ENCODE measurements around the gene RGS7BP.

DNA sequence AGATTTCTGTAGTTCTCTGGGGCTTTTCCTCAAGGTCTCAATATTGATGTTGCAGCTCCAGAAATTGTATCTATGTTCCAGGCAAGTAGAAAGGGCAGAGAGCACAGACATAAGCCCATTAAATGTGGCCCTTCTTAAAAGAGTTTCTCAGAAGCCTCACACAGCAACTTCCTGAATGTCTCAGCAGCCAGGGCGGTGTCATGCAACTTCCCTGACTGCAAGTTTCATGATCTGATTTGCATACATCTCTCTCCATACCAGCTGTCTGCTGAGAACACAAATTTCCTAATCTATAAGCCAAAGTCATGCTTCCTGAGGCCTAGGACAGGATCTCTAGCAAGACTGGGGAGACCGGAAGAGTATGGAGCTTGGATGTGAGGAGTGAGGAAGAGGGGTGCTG, 13.0 kb downstream of the RGS7BP start:
- TF ChIP-seq, protein P1, sequence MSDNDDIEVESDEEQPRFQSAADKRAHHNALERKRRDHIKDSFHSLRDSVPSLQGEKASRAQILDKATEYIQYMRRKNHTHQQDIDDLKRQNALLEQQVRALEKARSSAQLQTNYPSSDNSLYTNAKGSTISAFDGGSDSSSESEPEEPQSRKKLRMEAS (IDR thresholded peaks at IDR 0.05), result no peak
- TF ChIP-seq EP300 (IDR thresholded peaks at IDR 0.05; ENCODE audit: borderline replicate concordance) (no peak), TAF1 (IDR thresholded peaks at IDR 0.05; ENCODE audit: low read depth) (no peak), FOXM1 (IDR thresholded peaks at IDR 0.05; ENCODE audit: borderline replicate concordance, low read depth) (no peak), CEBPB (IDR thresholded peaks at IDR 0.05) (no peak)
- TF ChIP-seq, protein P2, sequence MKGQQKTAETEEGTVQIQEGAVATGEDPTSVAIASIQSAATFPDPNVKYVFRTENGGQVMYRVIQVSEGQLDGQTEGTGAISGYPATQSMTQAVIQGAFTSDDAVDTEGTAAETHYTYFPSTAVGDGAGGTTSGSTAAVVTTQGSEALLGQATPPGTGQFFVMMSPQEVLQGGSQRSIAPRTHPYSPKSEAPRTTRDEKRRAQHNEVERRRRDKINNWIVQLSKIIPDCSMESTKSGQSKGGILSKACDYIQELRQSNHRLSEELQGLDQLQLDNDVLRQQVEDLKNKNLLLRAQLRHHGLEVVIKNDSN (IDR thresholded peaks at IDR 0.05), result no peak

Measured in Ishikawa (cell line).